Measurements from ENCODE around the gene LAYN. TPM values are rescaled to one million over a fixed set of nuclear protein-coding genes. Genes with fewer than 3 reads are reported as not detected.

LAYN gene
- total RNA-seq, 8 experiments from 2014 or later, result 0.21 to 11.8 (median 0.54) TPM; not detected in 1

DNA sequence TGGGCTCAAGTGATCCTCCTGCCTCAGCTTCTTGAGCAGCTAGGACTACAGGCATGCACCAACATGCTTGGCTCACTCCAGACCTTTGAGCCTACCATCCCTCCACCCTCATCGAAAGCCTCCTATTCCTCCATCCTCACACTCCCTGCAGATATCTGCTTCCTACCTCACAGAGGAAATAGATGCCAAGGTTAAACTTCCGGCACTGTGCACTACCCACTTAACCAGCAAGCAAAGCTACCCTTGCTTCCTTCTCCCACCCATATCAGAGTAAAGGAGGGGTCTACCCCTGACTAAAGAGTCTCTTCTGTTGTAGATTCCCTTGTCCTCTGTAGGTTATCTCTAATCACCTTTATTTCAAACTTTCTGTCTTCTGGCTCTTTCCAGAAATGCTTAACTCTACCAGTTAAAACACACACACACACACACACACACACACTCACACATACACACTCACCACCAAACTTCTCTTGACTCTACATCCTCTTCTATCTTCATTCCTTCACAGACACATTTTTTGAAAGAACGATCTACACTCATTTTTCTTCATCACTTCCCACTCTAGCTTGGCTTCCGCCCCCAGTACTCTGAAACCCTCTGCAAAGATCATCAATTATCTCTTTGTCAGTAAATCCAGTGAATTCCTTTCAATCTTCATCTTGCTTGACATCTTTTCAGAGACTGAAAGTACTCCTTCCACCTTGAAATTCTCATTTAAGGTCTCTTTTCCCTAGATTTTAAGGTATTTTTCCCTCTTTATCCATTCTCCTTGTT, 50.9 kb downstream of the LAYN start:
- no peak for ATAC-seq (replicated peaks in 6 of 8)
- WGBS, 10 experiments, result 73 to 100% (median 88%) methylated on average over 1 to 4 of the region's 4 CpGs
- Histone ChIP-seq H3K4me3 (no peak overlapping the region), H3K4me1 (replicated peaks in 1 of 2) (no peaks in the 10 kb centered on the region), H3K27ac (no peak overlapping the region)
- in situ Hi-C loops (cut with MboI; ENCODE audit: low pct_unique_long_range_greater_than_20kb in 2 of 9, low sequenced_read_pairs in 9 of 9, unreplicated experiment in 9 of 9), result loop anchor here in 4 of 9 experiments (10.0 to 25.0 kb wide), 4 partner anchors 171 to 246 kb away; partner anchors contain the start of gene PPP2R1B (in 2 of the 4)

DNA sequence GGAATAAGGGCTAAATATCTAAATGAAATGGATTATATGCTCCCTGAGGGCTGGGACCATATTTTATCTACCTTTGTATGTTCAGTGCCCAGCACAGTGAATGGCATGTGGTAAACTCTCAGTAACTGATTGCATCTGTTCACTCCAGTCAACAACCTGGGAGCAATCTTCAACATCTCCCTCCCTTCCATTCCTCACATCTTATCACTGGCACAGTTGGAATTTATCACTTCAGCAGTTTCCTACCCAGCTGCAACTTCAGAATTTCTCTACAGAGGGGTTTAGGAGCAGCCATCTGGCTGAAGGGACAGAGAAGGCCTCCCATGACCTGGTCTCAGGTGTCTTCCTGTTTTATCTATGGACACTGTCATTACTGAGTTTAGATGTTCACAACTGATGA, 52.0 kb downstream of the LAYN start:
- no peak for ATAC-seq (replicated peaks in 6 of 8)
- in situ Hi-C loops (cut with MboI; ENCODE audit: low pct_unique_long_range_greater_than_20kb in 2 of 9, low sequenced_read_pairs in 9 of 9, unreplicated experiment in 9 of 9), result loop anchor here in 4 of 9 experiments (10.0 to 25.0 kb wide), 4 partner anchors 170 to 245 kb away; partner anchors contain the start of gene PPP2R1B (in 2 of the 4)
- Histone ChIP-seq H3K4me1 (replicated peaks in 1 of 2) (no peaks in the 10 kb centered on the region), H3K4me3 (no peak overlapping the region), H3K27ac (no peak overlapping the region)

DNA sequence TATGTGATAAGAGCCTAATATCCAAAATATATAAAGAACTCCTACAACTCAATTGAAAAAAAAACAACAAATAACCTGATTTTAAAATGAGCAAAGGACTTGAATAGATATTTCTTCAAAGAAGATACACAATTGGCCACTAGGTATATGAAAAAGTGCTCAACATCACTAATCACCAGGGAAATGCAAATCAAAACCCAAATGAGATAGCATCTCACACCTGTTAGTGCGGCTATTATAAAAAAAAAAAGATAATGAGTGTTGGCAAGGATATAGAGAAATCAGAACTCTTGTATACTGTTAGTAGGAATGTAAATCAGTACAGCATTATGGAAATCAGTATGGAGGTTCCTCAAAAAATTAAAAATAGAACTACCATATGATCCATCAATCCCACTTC, 55.8 kb downstream of the LAYN start:
- Histone ChIP-seq H3K27ac (no peak overlapping the region), H3K4me1 (replicated peaks in 1 of 2) (no peaks in the 10 kb centered on the region), H3K4me3 (no peak overlapping the region)
- WGBS, 10 experiments, result 75 to 100% (median 100%) methylated on average over 1 of the region's 1 CpG
- no peak for ATAC-seq (replicated peaks in 6 of 8)
- in situ Hi-C loops (cut with MboI; ENCODE audit: low pct_unique_long_range_greater_than_20kb in 2 of 9, low sequenced_read_pairs in 9 of 9, unreplicated experiment in 9 of 9), result loop anchor here in 4 of 9 experiments (10.0 to 25.0 kb wide), 4 partner anchors 166 to 241 kb away; partner anchors contain the start of gene PPP2R1B (in 2 of the 4)

DNA sequence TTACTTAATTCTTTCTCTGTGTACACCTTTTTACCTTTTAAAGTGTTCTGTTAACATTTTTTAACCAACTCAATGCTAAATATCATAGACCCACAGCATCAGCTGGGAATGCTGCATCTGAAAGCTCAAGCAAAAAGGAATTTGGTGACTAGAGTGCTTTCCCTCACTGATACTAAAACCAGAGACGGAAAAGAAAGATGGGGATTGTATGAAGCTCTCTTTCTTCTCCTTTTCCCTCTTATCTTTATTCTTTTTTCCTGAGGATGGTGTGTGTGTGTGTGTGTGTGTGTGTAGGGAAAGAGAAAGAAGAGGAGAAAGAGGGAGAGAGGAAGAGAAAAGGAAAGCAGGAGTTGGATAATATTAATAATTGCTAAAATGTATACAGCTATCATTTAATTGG, 57.6 kb downstream of the LAYN start:
- in situ Hi-C loops (cut with MboI; ENCODE audit: low pct_unique_long_range_greater_than_20kb in 2 of 9, low sequenced_read_pairs in 9 of 9, unreplicated experiment in 9 of 9), result loop anchor here in 4 of 9 experiments (10.0 to 25.0 kb wide), 4 partner anchors 164 to 239 kb away; partner anchors contain the start of gene PPP2R1B (in 2 of the 4)
- Histone ChIP-seq H3K27ac (no peak overlapping the region), H3K4me3 (no peak overlapping the region), H3K4me1 (replicated peaks in 1 of 2) (no peaks in the 10 kb centered on the region)
- WGBS, 10 experiments, result 0 to 100% (median 61%) methylated on average over 1 of the region's 1 CpG; no CpG with 5 or more reads in 2 of the 10 experiments
- ATAC-seq (replicated peaks in 6 of 8), result no peak

DNA sequence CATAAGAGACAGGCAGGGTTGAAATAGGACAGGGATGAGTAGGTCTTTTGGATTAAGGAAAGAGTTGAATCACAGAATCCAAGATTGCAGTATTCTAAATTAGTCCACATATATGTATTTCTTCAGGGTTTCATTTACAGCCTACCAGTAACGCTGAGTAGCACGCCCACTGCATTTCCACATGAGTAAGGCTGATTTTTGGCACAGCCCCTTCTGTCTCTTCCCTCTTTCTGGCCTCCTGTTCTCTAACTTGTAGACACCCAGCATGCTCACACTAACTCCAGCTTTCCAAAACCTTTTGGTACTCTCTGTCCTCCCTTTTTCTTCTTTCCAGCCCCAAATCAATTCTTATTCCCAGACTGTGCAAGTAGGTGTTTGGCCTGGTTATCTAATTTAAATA, 58.0 kb downstream of the LAYN start:
- peak in 2 of 8 experiments; percentile 4 for ATAC-seq (replicated peaks in 6 of 8)
- Histone ChIP-seq H3K27ac (no peak overlapping the region), H3K4me3 (no peak overlapping the region), H3K4me1 (replicated peaks in 1 of 2) (no peaks in the 10 kb centered on the region)
- WGBS, 10 experiments, result 0 to 83% (median 60%) methylated on average over 1 to 2 of the region's 2 CpGs; no CpG with 5 or more reads in 1 of the 10 experiments
- in situ Hi-C loops (cut with MboI; ENCODE audit: low pct_unique_long_range_greater_than_20kb in 2 of 9, low sequenced_read_pairs in 9 of 9, unreplicated experiment in 9 of 9), result loop anchor here in 4 of 9 experiments (10.0 to 25.0 kb wide), 4 partner anchors 164 to 239 kb away; partner anchors contain the start of gene PPP2R1B (in 2 of the 4)

DNA sequence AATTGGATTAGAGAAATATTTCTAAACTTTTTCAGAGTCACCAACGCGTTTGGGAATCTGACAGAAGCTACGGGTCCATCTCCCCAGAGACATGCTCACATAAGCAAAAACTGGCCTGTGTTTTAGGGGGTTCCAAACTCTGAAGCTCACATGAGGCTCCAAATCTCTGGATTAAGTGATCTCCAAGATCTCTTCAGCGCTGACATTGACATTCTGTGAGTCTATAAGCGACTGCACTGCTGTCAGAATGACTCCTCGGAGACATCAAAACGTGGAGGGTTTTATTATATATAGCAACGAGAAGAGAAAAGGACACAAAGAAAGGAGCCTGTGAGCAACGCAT, 61.1 kb downstream of the LAYN start:
- peak overlapping the region; percentile 20 to 91 (median 76) for H3K4me3 ChIP-seq
- ATAC-seq (replicated peaks in 6 of 8), result peak in 5 of 8 experiments; percentile 1 to 6 (median 3)
- no peak overlapping the region for H3K27ac ChIP-seq
- WGBS, 10 experiments, result 10 to 63% (median 25%) methylated on average over 2 to 9 of the region's 9 CpGs; no CpG with 5 or more reads in 1 of the 10 experiments
- peaks cover 3 to 17% of the 10 kb centered on the region in 2 donors for H3K4me1 ChIP-seq (replicated peaks in 1 of 2)
- in situ Hi-C loops (cut with MboI; ENCODE audit: low pct_unique_long_range_greater_than_20kb in 2 of 9, low sequenced_read_pairs in 9 of 9, unreplicated experiment in 9 of 9), result loop anchor here in 6 of 9 experiments (10.0 to 25.0 kb wide), 4 partner anchors 163 to 243 kb away; partner anchors contain the start of gene PPP2R1B (in 1 of the 6)

DNA sequence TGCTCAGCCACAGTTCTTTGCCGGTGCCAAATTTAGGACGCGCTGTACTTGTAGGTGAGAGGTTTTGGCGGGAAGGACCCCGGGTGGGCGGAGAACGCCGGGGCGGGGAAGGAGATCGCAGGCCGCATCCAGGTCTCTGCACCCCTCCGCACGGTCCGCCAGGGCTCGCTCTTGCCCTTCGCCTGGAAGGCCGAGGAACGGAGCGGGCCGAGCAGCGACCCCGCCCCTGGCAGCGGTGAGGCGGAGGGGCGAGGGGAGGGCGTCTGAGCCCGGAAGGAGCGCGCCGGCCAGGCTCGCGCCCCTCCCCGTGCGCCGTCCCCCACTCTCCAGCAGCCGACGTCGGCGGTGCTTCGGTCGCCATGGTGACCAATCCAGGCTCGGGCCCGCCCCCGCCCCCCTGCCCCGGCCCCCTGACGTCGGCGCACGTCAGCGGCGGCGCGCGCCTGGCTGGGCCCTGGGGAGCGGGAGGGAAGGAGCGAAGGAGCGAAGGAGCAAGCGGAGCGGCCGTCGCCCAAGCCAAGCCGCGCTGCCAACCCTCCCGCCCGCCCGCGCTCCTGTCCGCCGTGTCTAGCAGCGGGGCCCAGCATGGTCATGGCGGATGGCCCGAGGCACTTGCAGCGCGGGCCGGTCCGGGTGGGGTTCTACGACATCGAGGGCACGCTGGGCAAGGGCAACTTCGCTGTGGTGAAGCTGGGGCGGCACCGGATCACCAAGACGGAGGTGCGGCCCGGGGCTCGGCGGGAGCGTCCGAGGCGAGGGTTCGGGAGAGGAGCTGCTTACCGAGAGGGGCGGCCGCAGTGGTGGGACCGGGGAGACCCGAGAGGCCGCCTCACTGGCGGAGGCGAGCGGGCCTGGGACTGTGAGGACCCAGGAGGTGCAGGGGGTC, 61.7 kb downstream of the LAYN start, which contains the start of gene SIK2:
Gene SIK2 (plus strand): TSS at position 471 of the 886 bp plus-strand sequence. CDS start 115 bp downstream, at position 586.
- ATAC-seq (replicated peaks in 6 of 8), result peak; percentile 83 to 93 (median 90)
- in situ Hi-C loops (cut with MboI; ENCODE audit: low pct_unique_long_range_greater_than_20kb in 2 of 9, low sequenced_read_pairs in 9 of 9, unreplicated experiment in 9 of 9), result loop anchor here in 6 of 9 experiments (10.0 to 25.0 kb wide), 4 partner anchors 163 to 243 kb away; partner anchors contain the start of gene PPP2R1B (in 1 of the 6)
- WGBS, 10 experiments, result 0 to 5% (median 0%) methylated on average over 2 to 7 of the region's 100 CpGs; no CpG with 5 or more reads in 6 of the 10 experiments
- peaks cover 3 to 17% of the 10 kb centered on the region in 2 donors for H3K4me1 ChIP-seq (replicated peaks in 1 of 2)
- peak within 1 kb of the TSS; percentile 76 to 91 (median 82) for H3K4me3 ChIP-seq
- peak within 1 kb of the TSS; percentile 81 to 85 for H3K27ac ChIP-seq

DNA sequence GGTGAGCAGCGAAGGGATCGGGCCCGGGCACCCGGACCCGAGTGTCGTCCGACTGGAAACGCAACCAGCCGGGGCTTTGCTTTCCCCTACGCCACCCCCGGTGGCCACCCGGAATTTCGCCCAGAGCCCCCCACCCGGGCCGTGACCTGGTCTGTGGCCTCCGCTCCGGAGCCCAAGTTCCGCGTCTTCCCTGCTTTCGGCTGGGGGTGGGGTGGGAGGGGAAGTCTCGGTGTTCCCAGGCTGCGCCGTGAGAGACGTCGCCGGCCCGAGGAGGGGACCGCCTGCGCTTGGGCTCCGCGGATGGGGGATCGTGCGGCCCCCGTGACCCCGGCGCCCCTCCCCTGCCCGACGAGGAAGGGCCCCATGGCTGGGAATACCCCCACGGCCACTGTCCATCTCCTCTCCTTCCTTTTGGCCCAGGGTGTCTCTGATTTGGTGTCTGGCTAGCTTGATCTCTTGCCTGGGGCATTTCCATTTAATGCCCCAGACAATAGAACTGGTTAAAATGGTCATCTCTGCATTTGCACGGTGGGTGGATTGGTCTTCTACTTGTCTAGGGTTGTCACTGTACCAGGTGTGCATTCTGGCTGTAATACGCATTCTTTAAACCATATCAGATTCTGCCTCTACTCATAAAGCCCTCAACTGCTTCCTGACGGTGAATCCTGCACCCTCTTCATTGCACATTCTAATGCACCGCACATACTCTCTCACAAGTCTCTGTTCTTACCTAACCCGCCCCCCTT, 62.5 kb downstream of the LAYN start:
- in situ Hi-C loops (cut with MboI; ENCODE audit: low pct_unique_long_range_greater_than_20kb in 2 of 9, low sequenced_read_pairs in 9 of 9, unreplicated experiment in 9 of 9), result loop anchor here in 6 of 9 experiments (10.0 to 25.0 kb wide), 4 partner anchors 162 to 242 kb away; partner anchors contain the start of gene PPP2R1B (in 1 of the 6)
- H3K4me3 ChIP-seq, result peak overlapping the region; percentile 76 to 91 (median 82)
- peak in 5 of 8 experiments; percentile 0 to 1 (median 0) for ATAC-seq (replicated peaks in 6 of 8)
- H3K4me1 ChIP-seq (replicated peaks in 1 of 2), result peaks cover 3 to 17% of the 10 kb centered on the region in 2 donors
- H3K27ac ChIP-seq, result peak overlapping the region; percentile 81 to 85
- 0 to 17% (median 0%) methylated on average over 1 to 7 of the region's 44 CpGs; no CpG with 5 or more reads in 2 of the 10 experiments for WGBS, 10 experiments

DNA sequence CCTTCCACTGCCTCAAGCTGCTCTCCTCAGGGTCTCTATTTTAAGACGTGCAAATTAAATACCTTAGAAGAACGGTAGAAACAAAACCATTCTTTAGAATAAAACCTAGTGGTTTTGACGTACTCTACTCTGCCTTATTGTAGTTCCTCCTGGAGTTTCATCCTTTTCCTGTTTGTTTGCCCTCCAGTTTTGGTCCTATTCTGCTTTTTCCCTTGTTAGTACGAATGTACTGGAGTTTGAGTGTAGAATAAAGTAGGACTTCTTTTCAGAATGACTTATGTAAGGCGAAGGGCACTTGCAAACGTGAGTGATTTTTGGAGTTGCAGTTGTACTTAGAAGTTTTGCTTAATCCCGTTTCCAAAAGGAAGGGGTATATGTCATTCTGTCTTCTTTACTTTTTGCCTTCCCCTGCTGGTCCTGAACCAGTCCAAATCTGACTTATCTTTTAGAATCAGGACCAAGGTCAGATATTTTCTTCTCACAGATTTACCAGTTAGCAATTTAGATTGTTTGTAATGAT, 63.2 kb downstream of the LAYN start:
- no peak overlapping the region for H3K27ac ChIP-seq
- ATAC-seq (replicated peaks in 6 of 8), result no peak
- H3K4me1 ChIP-seq (replicated peaks in 1 of 2), result peaks cover 3 to 17% of the 10 kb centered on the region in 2 donors
- 0 to 15% (median 4%) methylated on average over 2 to 7 of the region's 7 CpGs for WGBS, 10 experiments
- H3K4me3 ChIP-seq, result peak overlapping the region; percentile 76 to 91 (median 82)
- in situ Hi-C loops (cut with MboI; ENCODE audit: low pct_unique_long_range_greater_than_20kb in 2 of 9, low sequenced_read_pairs in 9 of 9, unreplicated experiment in 9 of 9), result loop anchor here in 6 of 9 experiments (10.0 to 25.0 kb wide), 4 partner anchors 161 to 241 kb away; partner anchors contain the start of gene PPP2R1B (in 1 of the 6)

DNA sequence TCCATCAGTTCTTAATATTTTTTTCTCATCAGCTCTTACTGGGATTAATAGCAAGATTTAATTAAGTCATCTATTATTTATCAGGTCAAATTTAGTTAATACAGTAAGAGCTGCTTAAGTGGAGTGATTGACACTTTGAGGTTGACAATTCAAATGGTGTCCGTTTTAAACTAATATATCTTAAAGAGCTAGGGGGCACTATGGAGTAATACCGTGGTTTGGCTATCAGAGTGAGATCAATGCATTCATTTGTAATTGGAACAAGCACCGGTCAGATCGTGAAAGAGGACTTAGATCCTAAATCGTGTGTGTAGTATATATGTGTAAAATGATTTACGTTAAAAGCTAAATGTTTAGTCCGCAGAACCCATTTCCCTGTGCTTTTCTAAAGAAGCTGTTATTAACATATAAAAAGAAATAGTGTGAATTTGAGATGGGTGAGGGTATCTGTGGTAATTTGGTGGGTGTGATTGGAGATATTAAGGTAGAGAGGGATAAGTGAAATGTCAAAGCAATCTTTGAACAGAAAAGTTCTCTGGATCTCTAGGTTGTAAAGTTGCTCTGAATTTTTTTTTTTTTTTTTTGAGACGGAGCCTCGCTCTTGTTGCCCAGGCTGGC, 64.0 kb downstream of the LAYN start:
- in situ Hi-C loops (cut with MboI; ENCODE audit: low pct_unique_long_range_greater_than_20kb in 2 of 9, low sequenced_read_pairs in 9 of 9, unreplicated experiment in 9 of 9), result loop anchor here in 6 of 9 experiments (10.0 to 25.0 kb wide), 4 partner anchors 160 to 240 kb away; partner anchors contain the start of gene PPP2R1B (in 1 of the 6)
- peak overlapping the region; percentile 76 to 91 (median 82) for H3K4me3 ChIP-seq
- no peak overlapping the region for H3K27ac ChIP-seq
- no peak for ATAC-seq (replicated peaks in 6 of 8)
- H3K4me1 ChIP-seq (replicated peaks in 1 of 2), result peaks cover 3 to 17% of the 10 kb centered on the region in 2 donors
- 0 to 40% (median 20%) methylated on average over 1 to 9 of the region's 9 CpGs; no CpG with 5 or more reads in 1 of the 10 experiments for WGBS, 10 experiments

DNA sequence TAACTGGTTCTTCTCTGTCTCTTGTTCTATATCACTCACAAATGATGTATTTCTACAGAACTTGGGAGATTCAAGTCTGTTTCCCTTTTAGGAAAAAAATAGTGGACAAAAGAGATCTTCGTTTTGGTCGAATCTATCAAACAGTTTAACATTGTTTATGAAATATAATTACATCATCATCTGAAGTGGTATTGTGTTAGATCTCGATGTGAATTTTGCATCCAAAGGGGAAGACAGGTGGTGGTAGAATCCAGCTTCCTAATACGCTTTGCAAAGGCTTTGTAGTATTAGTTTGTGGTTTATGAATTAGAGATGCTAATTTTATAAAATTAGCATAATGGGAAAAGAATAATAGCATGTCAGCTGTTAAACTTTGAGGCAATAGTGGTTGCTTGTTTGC, 65.2 kb downstream of the LAYN start:
- Histone ChIP-seq H3K27ac (no peak overlapping the region), H3K4me3 (no peak overlapping the region), H3K4me1 (replicated peaks in 1 of 2) (peaks cover 3 to 17% of the 10 kb centered on the region in 2 donors)
- ATAC-seq (replicated peaks in 6 of 8), result no peak
- in situ Hi-C loops (cut with MboI; ENCODE audit: low pct_unique_long_range_greater_than_20kb in 2 of 9, low sequenced_read_pairs in 9 of 9, unreplicated experiment in 9 of 9), result loop anchor here in 6 of 9 experiments (10.0 to 25.0 kb wide), 4 partner anchors 159 to 239 kb away; partner anchors contain the start of gene PPP2R1B (in 1 of the 6)
- 0 to 76% (median 50%) methylated on average over 1 to 4 of the region's 4 CpGs; no CpG with 5 or more reads in 1 of the 10 experiments for WGBS, 10 experiments
